ENCODE measurements around the gene KIAA1549. TPM values are rescaled to one million over a fixed set of nuclear protein-coding genes. Genes with fewer than 3 reads are reported as not detected.
"Not testable (repeated sequence)": the region's sequence is repeated elsewhere in the genome, so short reads cannot be mapped to it uniquely, and the experiment has no call there.

The KIAA1549 gene
- total RNA-seq, 1 experiment from 2014 or later: 19.9 TPM

DNA sequence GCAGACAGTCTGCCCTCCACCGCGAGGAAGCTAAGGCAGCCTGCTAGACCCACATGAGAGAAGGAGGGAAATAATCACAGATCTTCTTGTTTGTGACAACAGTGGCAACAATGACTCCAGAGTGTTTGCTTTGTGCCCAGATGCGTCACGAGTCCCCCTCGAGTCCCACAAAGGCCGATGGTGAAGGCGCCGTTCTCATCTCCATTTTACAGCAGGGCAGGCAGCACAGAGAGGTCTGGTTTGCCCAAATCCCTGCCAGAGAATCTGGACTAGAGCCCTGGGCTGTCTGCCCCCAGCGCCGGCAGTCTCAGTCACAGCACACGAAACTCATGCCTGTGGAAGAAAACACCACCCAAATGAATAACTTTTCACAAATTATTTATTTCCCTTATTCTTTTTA lies 38.1 kb downstream of the KIAA1549 start:
- H3K27me3 Mint-ChIP-seq (ENCODE audit: insufficient read depth, unreplicated experiment): no peaks in the 10 kb centered on the region
- peaks cover 4% of the 10 kb centered on the region for H3K36me3 Mint-ChIP-seq (ENCODE audit: insufficient read depth, unreplicated experiment)
- BruUV-seq (replicated peaks): no TSS peak
- TF ChIP-seq, protein P1, sequence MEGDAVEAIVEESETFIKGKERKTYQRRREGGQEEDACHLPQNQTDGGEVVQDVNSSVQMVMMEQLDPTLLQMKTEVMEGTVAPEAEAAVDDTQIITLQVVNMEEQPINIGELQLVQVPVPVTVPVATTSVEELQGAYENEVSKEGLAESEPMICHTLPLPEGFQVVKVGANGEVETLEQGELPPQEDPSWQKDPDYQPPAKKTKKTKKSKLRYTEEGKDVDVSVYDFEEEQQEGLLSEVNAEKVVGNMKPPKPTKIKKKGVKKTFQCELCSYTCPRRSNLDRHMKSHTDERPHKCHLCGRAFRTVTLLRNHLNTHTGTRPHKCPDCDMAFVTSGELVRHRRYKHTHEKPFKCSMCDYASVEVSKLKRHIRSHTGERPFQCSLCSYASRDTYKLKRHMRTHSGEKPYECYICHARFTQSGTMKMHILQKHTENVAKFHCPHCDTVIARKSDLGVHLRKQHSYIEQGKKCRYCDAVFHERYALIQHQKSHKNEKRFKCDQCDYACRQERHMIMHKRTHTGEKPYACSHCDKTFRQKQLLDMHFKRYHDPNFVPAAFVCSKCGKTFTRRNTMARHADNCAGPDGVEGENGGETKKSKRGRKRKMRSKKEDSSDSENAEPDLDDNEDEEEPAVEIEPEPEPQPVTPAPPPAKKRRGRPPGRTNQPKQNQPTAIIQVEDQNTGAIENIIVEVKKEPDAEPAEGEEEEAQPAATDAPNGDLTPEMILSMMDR (IDR thresholded peaks at IDR 0.05; ENCODE audit: insufficient read depth in 1 of 2, low read depth in 1 of 2, low read length in 1 of 2, severe bottlenecking in 1 of 2, unreplicated experiment in 1 of 2): no peak
- no peak for DNase-seq
- H3K4me1 ChIP-seq: no peaks in the 10 kb centered on the region
- H3K27ac Mint-ChIP-seq (ENCODE audit: unreplicated experiment): no peak overlapping the region
- ChIA-PET CTCF (no interaction called here), POLR2A (no interaction called here)
- no peaks in the 10 kb centered on the region for H3K4me1 Mint-ChIP-seq (ENCODE audit: low read depth, unreplicated experiment)
- no peaks in the 10 kb centered on the region for H3K9me3 Mint-ChIP-seq (ENCODE audit: unreplicated experiment)
- H3K4me3 Mint-ChIP-seq (ENCODE audit: unreplicated experiment): no peak overlapping the region
- intact Hi-C loops (cut with micrococcal nuclease; ENCODE audit: unreplicated experiment): no loop called here
- H3K9me3 ChIP-seq: no peaks in the 10 kb centered on the region
- no peaks in the 10 kb centered on the region for H3K27me3 ChIP-seq (replicated peaks; ENCODE audit: control insufficient read depth, insufficient read depth, low read length)
- no peaks in the 10 kb centered on the region for H3K36me3 ChIP-seq (ENCODE audit: control insufficient read depth, insufficient read depth, low read length)
- H3K4me3 ChIP-seq (ENCODE audit: low read depth, low read length): no peak overlapping the region

DNA sequence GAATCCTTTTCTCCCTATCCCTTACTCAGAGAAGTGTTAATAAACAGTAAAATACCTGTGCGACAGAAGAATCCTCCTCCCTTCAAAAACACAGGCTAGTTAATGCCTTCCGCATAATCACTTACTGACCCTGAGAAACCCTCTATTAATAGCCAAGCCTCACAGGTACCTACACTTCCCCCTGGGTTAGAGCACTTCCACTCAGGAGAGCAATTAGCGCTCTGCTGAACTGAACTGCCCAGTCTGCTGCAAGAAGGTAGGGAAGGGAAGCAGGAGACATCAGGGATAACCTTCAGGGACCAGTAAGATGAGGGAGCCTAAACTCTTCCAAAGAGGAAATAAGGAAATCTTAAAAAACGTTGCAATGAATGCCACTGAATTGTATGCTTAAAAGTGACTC lies 39.6 kb downstream of the KIAA1549 start:
- no peaks in the 10 kb centered on the region for H3K4me1 ChIP-seq
- no peak overlapping the region for H3K4me3 ChIP-seq (ENCODE audit: low read depth, low read length)
- no TSS peak for BruUV-seq (replicated peaks)
- Mint-ChIP-seq H3K4me3 (ENCODE audit: unreplicated experiment) (no peak overlapping the region), H3K36me3 (ENCODE audit: insufficient read depth, unreplicated experiment) (peaks cover 4% of the 10 kb centered on the region), H3K27me3 (ENCODE audit: insufficient read depth, unreplicated experiment) (no peaks in the 10 kb centered on the region), H3K27ac (ENCODE audit: unreplicated experiment) (no peak overlapping the region), H3K4me1 (ENCODE audit: low read depth, unreplicated experiment) (no peaks in the 10 kb centered on the region), H3K9me3 (ENCODE audit: unreplicated experiment) (no peaks in the 10 kb centered on the region)
- CTCF ChIA-PET: no interaction called here
- H3K27me3 ChIP-seq (replicated peaks; ENCODE audit: control insufficient read depth, insufficient read depth, low read length): no peaks in the 10 kb centered on the region
- H3K9me3 ChIP-seq: no peaks in the 10 kb centered on the region
- POLR2A ChIA-PET: no interaction called here
- TF ChIP-seq, protein P1 (IDR thresholded peaks at IDR 0.05; ENCODE audit: insufficient read depth in 1 of 2, low read depth in 1 of 2, low read length in 1 of 2, severe bottlenecking in 1 of 2, unreplicated experiment in 1 of 2): no peak
- H3K36me3 ChIP-seq (ENCODE audit: control insufficient read depth, insufficient read depth, low read length): no peaks in the 10 kb centered on the region
- DNase-seq: no peak
- intact Hi-C loops (cut with micrococcal nuclease; ENCODE audit: unreplicated experiment): no loop called here

DNA sequence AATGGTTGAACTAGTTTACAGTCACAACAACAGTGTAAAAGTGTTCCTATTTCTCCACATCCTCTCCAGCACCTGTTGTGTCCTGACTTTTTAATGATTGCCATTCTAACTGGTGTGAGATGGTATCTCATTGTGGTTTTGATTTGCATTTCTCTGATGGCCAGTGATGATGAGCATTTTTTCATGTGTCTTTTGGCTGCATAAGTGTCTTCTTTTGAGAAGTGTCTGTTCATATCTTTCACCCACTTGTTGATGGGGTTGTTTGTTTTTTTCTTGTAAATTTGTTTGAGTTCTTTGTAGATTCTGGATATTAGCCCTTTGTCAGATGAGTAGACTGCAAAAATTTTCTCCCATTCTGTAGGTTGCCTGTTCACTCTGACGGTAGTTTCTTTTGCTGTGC lies 40.6 kb downstream of the KIAA1549 start:
- H3K9me3 Mint-ChIP-seq (ENCODE audit: unreplicated experiment); DNase-seq; BruUV-seq (replicated peaks); H3K36me3 ChIP-seq (ENCODE audit: control insufficient read depth, insufficient read depth, low read length); H3K27me3 ChIP-seq (replicated peaks; ENCODE audit: control insufficient read depth, insufficient read depth, low read length); H3K9me3 ChIP-seq; H3K4me3 ChIP-seq (ENCODE audit: low read depth, low read length); H3K36me3 Mint-ChIP-seq (ENCODE audit: insufficient read depth, unreplicated experiment); H3K4me1 ChIP-seq; H3K27ac Mint-ChIP-seq (ENCODE audit: unreplicated experiment); intact Hi-C loops (cut with micrococcal nuclease; ENCODE audit: unreplicated experiment); H3K4me1 Mint-ChIP-seq (ENCODE audit: low read depth, unreplicated experiment); H3K27me3 Mint-ChIP-seq (ENCODE audit: insufficient read depth, unreplicated experiment); POLR2A ChIA-PET; CTCF ChIA-PET; H3K4me3 Mint-ChIP-seq (ENCODE audit: unreplicated experiment): not testable (repeated sequence)

DNA sequence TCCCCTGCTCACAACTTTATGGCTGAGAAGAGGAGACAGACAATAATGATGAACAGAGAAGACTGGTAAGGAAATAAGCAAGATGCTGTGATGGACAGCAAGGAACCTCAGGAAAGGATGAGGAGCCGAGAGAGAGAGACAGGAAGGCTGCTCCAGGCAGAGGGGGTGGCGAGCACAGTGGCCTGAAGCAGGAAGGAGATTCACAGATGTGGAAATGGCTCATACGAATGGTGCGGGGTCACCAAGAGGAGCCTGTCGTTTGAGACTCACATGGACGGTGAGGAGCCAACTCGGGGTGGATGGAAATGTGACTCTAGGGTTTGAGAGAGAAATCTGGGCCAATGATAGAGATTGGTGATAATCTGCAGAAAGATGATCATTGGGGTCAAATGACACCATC lies 43.7 kb downstream of the KIAA1549 start:
- Mint-ChIP-seq H3K27me3 (ENCODE audit: insufficient read depth, unreplicated experiment) (no peaks in the 10 kb centered on the region), H3K4me3 (ENCODE audit: unreplicated experiment) (no peak overlapping the region), H3K36me3 (ENCODE audit: insufficient read depth, unreplicated experiment) (peaks cover 3% of the 10 kb centered on the region), H3K4me1 (ENCODE audit: low read depth, unreplicated experiment) (peaks cover 25% of the 10 kb centered on the region), H3K9me3 (ENCODE audit: unreplicated experiment) (no peaks in the 10 kb centered on the region), H3K27ac (ENCODE audit: unreplicated experiment) (no peak overlapping the region)
- no peak for DNase-seq
- Histone ChIP-seq H3K4me1 (no peaks in the 10 kb centered on the region; the same call in 1 of the 2 replicates), H3K27me3 (replicated peaks; ENCODE audit: control insufficient read depth, insufficient read depth, low read length) (no peaks in the 10 kb centered on the region), H3K4me3 (ENCODE audit: low read depth, low read length) (no peak overlapping the region), H3K9me3 (no peaks in the 10 kb centered on the region), H3K36me3 (ENCODE audit: control insufficient read depth, insufficient read depth, low read length) (no peaks in the 10 kb centered on the region)
- CTCF ChIA-PET: no interaction called here
- TF ChIP-seq, protein P1 (IDR thresholded peaks at IDR 0.05; ENCODE audit: insufficient read depth in 1 of 2, low read depth in 1 of 2, low read length in 1 of 2, severe bottlenecking in 1 of 2, unreplicated experiment in 1 of 2): no peak
- POLR2A ChIA-PET: no interaction called here
- no TSS peak for BruUV-seq (replicated peaks)
- intact Hi-C loops (cut with micrococcal nuclease; ENCODE audit: unreplicated experiment): no loop called here

All from Caco-2 (cell line).